Measurements from ENCODE around the gene F10.

Gene F10

GRCh38 chr13:113171250-113172125 is 48.9 kb downstream of the F10 start:
- DNase-seq (ENCODE audit: low spot score), result no peak

- no peak for DNase-seq (ENCODE audit: low spot score)
These were observed 49.9 kb downstream of the F10 start for GRCh38 chr13:113172419-113172926.

GRCh38 chr13:113176280-113176679 is 53.7 kb downstream of the F10 start:
- no peak for DNase-seq (ENCODE audit: low spot score)

GRCh38 chr13:113176822-113177221 is 54.2 kb downstream of the F10 start:
- DNase-seq (ENCODE audit: low spot score), result no peak

GRCh38 chr13:113178070-113178895 is 55.7 kb downstream of the F10 start:
- no peak for DNase-seq (ENCODE audit: low spot score)

GRCh38 chr13:113178896-113179167 is 56.2 kb downstream of the F10 start:
- DNase-seq (ENCODE audit: low spot score), result no peak

- DNase-seq (ENCODE audit: low spot score), result no peak
These were observed 57.0 kb downstream of the F10 start for GRCh38 chr13:113179374-113180230.

- no peak for DNase-seq (ENCODE audit: low spot score)
These were observed 59.4 kb downstream of the F10 start for GRCh38 chr13:113182046-113182445.

- no peak for DNase-seq (ENCODE audit: low spot score)
These were observed 61.0 kb downstream of the F10 start for GRCh38 chr13:113183450-113184129.

- DNase-seq (ENCODE audit: low spot score), result no peak
These were observed 62.2 kb downstream of the F10 start for GRCh38 chr13:113184568-113185440.

GRCh38 chr13:113186061-113186900 is 63.7 kb downstream of the F10 start:
- DNase-seq (ENCODE audit: low spot score), result no peak

- DNase-seq (ENCODE audit: low spot score), result no peak
These were observed 64.7 kb downstream of the F10 start for GRCh38 chr13:113187263-113187669.

- no peak for DNase-seq (ENCODE audit: low spot score)
These were observed 65.5 kb downstream of the F10 start for GRCh38 chr13:113187883-113188665.

- DNase-seq (ENCODE audit: low spot score), result no peak
These were observed 67.6 kb downstream of the F10 start for GRCh38 chr13:113190181-113190580.

- DNase-seq (ENCODE audit: low spot score), result no peak
These were observed 69.7 kb downstream of the F10 start for GRCh38 chr13:113192279-113192678.

- no peak for DNase-seq (ENCODE audit: low spot score)
These were observed 70.3 kb downstream of the F10 start for GRCh38 chr13:113192902-113193301.

GRCh38 chr13:113195360-113195759 is 72.8 kb downstream of the F10 start:
- no peak for DNase-seq (ENCODE audit: low spot score)

- no peak for DNase-seq (ENCODE audit: low spot score)
These were observed 74.6 kb downstream of the F10 start for GRCh38 chr13:113196970-113197737.
